Measurements from ENCODE around the gene PNKP.

DNA sequence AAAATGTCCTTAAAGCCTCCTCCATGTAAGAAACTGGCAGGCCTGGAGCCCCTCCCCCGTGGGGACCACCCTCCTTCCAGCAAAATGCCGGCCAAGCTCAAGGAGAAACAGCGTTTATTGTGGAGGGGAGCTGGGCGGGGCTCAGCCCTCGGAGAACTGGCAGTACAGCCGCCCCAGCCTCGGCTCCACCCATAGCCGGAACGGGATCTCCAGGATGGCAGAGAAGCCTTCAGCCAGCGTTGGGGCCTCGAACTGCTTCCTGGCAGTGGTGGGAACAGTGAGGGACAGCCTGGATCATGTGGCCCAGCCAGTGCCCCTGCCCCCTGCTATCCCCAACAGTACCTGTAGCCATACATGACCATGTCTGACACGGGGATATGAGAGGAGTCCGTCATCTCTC is 6.3 kb downstream of the PNKP start:
- TF ChIP-seq EZH2 (IDR thresholded peaks at IDR 0.05; ENCODE audit: low read length, unreplicated experiment), result no peak
- TF ChIP-seq, protein P1, sequence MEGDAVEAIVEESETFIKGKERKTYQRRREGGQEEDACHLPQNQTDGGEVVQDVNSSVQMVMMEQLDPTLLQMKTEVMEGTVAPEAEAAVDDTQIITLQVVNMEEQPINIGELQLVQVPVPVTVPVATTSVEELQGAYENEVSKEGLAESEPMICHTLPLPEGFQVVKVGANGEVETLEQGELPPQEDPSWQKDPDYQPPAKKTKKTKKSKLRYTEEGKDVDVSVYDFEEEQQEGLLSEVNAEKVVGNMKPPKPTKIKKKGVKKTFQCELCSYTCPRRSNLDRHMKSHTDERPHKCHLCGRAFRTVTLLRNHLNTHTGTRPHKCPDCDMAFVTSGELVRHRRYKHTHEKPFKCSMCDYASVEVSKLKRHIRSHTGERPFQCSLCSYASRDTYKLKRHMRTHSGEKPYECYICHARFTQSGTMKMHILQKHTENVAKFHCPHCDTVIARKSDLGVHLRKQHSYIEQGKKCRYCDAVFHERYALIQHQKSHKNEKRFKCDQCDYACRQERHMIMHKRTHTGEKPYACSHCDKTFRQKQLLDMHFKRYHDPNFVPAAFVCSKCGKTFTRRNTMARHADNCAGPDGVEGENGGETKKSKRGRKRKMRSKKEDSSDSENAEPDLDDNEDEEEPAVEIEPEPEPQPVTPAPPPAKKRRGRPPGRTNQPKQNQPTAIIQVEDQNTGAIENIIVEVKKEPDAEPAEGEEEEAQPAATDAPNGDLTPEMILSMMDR (conservative IDR thresholded peaks at IDR 0.05; ENCODE audit: low read depth, low read length), result no peak

Data from PC-3 (cell line).